Subcutaneous abdominal adipose tissue (tissue), 5 donors: ENCODE measurements around the gene PYGL.

Experiments
- H3K27ac ChIP-seq: one replicate; pipeline ENCODE4 v1.7.0; 2013; ENCODE audit warnings: low read depth, mild to moderate bottlenecking, inconsistent platforms, low read length, moderate library complexity
- H3K27me3 ChIP-seq, 5 donors: one replicate each; pipeline ENCODE4 v1.7.0; 2013; ENCODE audit warnings: low read length in 5 of 5, inconsistent platforms in 1 of 5; ENCODE audit not compliant: control insufficient read depth in 5 of 5, insufficient read depth in 4 of 5
- H3K36me3 ChIP-seq, 5 donors: one replicate each; pipeline ENCODE4 v1.7.0; 2013; ENCODE audit warnings: low read length in 5 of 5; ENCODE audit not compliant: control insufficient read depth in 5 of 5, insufficient read depth in 5 of 5
- H3K4me1 ChIP-seq, 5 donors: one replicate each; pipeline ENCODE4 v1.7.0; 2013; ENCODE audit warnings: low read length in 5 of 5, mild to moderate bottlenecking in 3 of 5, moderate library complexity in 1 of 5; ENCODE audit not compliant: control insufficient read depth in 5 of 5, insufficient read depth in 5 of 5
- H3K4me3 ChIP-seq, 5 donors: one replicate each; pipeline ENCODE4 v1.7.0; 2013; ENCODE audit warnings: low read length in 5 of 5, low read depth in 1 of 5
- H3K9ac ChIP-seq, 5 donors: one replicate each; pipeline ENCODE4 v1.7.0; 2013; ENCODE audit warnings: low read length in 5 of 5, mild to moderate bottlenecking in 4 of 5, moderate library complexity in 3 of 5
- H3K9me3 ChIP-seq, 5 donors: one replicate each; pipeline ENCODE4 v1.7.0; 2013; ENCODE audit warnings: low read length in 5 of 5; ENCODE audit not compliant: control insufficient read depth in 5 of 5
- donor health status: healthy.
- donor health status: healthy.
- donor health status: healthy.
- donor health status: healthy.
- donor health status: healthy.

Gene PYGL

GRCh38 chr14:50860478-50861086, 83.7 kb downstream of the PYGL start:
- no peaks in the 10 kb centered on the region for H3K27me3 ChIP-seq
- peak overlapping the region; percentile 60 to 87 (median 78) for H3K4me3 ChIP-seq
- peak overlapping the region in 2 of 5 donors; percentile 51 to 72 for H3K9ac ChIP-seq
- no peaks in the 10 kb centered on the region for H3K9me3 ChIP-seq
- peaks cover 0 to 15% (median 10%) of the 10 kb centered on the region in 5 donors for H3K4me1 ChIP-seq
- no peaks in the 10 kb centered on the region for H3K36me3 ChIP-seq
- H3K27ac ChIP-seq, result peak overlapping the region; percentile 23

- H3K9ac ChIP-seq, result peak overlapping the region in 2 of 5 donors; percentile 72 to 73
- H3K36me3 ChIP-seq, result no peaks in the 10 kb centered on the region
- H3K27me3 ChIP-seq, result no peaks in the 10 kb centered on the region
- H3K27ac ChIP-seq, result no peak overlapping the region
- H3K9me3 ChIP-seq, result no peaks in the 10 kb centered on the region
- H3K4me1 ChIP-seq, result peaks cover 0 to 14% (median 10%) of the 10 kb centered on the region in 5 donors
- peak overlapping the region; percentile 60 to 87 (median 78) for H3K4me3 ChIP-seq
Measured at GRCh38 chr14:50859296-50859624, 85.0 kb downstream of the PYGL start.

GRCh38 chr14:50856660-50857059, 87.6 kb downstream of the PYGL start:
- no peaks in the 10 kb centered on the region for H3K9me3 ChIP-seq
- peaks cover 0 to 14% (median 10%) of the 10 kb centered on the region in 5 donors for H3K4me1 ChIP-seq
- no peak overlapping the region for H3K27ac ChIP-seq
- H3K27me3 ChIP-seq, result no peaks in the 10 kb centered on the region
- no peak overlapping the region for H3K9ac ChIP-seq
- no peak overlapping the region for H3K4me3 ChIP-seq
- H3K36me3 ChIP-seq, result no peaks in the 10 kb centered on the region

GRCh38 chr14:50855558-50855957, 88.7 kb downstream of the PYGL start:
- H3K27me3 ChIP-seq, result no peaks in the 10 kb centered on the region
- no peak overlapping the region for H3K4me3 ChIP-seq
- H3K36me3 ChIP-seq, result no peaks in the 10 kb centered on the region
- H3K27ac ChIP-seq, result no peak overlapping the region
- H3K9ac ChIP-seq, result no peak overlapping the region
- H3K4me1 ChIP-seq, result peaks cover 0 to 13% (median 10%) of the 10 kb centered on the region in 5 donors
- no peaks in the 10 kb centered on the region for H3K9me3 ChIP-seq
